GM13976 (cell line): ENCODE measurements around the gene GRIP1.
"Not testable (repeated sequence)": the region's sequence is repeated elsewhere in the genome, so short reads cannot be mapped to it uniquely, and the experiment has no call there.

Experiments
- DNase-seq: peaks from one replicate; pipeline ENCODE4 v3.0.0; 2012; ENCODE audit warnings: low spot score
- in situ Hi-C: fragments of 300-500 bp; cut with MboI; formaldehyde crosslinking; loops from one replicate; pipeline ENCODE4 v1.12.0; 2022; ENCODE audit warnings: low sequenced_read_pairs, mixed read lengths, inconsistent platforms; ENCODE audit not compliant: unreplicated experiment
- TF ChIP-seq, protein P1 (sequence below): IDR thresholded peaks from 2 replicates; pipeline ENCODE4 v1.5.1; 2012; ENCODE audit warnings: borderline replicate concordance, mild to moderate bottlenecking; ENCODE audit not compliant: insufficient read depth; ENCODE audit errors: extremely low read depth, missing control alignments, control extremely low read depth

The GRIP1 gene

DNA sequence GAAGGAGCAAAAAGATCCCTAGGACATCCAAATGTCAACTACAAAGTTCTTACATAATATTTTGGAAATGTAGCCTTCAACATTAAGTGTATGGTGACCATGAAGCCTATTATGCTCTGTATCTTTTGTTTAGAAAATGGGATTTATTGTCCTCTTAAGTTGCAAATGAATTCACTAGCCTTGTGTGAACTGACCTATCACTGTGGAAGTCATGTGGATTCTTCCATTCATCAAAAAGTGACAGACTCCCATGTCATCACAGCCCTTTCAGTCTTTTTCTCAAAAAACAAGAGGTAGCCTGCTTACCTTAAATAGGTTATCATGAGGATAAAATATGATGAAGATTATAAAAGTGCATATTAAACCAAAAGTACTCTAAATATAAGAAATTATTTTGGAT is 179.9 kb downstream of the GRIP1 start:
- TF ChIP-seq, protein P1, sequence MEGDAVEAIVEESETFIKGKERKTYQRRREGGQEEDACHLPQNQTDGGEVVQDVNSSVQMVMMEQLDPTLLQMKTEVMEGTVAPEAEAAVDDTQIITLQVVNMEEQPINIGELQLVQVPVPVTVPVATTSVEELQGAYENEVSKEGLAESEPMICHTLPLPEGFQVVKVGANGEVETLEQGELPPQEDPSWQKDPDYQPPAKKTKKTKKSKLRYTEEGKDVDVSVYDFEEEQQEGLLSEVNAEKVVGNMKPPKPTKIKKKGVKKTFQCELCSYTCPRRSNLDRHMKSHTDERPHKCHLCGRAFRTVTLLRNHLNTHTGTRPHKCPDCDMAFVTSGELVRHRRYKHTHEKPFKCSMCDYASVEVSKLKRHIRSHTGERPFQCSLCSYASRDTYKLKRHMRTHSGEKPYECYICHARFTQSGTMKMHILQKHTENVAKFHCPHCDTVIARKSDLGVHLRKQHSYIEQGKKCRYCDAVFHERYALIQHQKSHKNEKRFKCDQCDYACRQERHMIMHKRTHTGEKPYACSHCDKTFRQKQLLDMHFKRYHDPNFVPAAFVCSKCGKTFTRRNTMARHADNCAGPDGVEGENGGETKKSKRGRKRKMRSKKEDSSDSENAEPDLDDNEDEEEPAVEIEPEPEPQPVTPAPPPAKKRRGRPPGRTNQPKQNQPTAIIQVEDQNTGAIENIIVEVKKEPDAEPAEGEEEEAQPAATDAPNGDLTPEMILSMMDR: no peak
- no peak for DNase-seq
- in situ Hi-C loops: no loop called here

DNA sequence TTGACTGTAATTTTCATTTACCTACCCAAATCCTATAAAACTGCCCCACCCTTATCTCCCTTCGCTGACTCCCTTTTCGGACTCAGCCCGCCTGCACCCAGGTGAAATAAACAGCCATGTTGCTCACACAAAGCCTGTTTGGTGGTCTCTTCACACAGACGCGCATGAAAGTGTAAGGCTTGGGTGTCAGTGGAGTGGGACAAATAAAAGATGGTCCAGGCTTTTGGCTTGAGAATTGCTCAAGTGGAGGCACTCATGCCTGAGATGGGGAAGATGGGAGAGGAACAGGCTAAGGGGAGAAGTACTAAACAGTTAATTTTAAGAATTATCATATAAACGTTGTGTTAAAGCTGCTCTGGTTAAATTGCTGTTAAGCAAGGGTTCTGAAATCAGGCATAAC is 180.8 kb downstream of the GRIP1 start:
- DNase-seq, in situ Hi-C loops: not testable (repeated sequence)

DNA sequence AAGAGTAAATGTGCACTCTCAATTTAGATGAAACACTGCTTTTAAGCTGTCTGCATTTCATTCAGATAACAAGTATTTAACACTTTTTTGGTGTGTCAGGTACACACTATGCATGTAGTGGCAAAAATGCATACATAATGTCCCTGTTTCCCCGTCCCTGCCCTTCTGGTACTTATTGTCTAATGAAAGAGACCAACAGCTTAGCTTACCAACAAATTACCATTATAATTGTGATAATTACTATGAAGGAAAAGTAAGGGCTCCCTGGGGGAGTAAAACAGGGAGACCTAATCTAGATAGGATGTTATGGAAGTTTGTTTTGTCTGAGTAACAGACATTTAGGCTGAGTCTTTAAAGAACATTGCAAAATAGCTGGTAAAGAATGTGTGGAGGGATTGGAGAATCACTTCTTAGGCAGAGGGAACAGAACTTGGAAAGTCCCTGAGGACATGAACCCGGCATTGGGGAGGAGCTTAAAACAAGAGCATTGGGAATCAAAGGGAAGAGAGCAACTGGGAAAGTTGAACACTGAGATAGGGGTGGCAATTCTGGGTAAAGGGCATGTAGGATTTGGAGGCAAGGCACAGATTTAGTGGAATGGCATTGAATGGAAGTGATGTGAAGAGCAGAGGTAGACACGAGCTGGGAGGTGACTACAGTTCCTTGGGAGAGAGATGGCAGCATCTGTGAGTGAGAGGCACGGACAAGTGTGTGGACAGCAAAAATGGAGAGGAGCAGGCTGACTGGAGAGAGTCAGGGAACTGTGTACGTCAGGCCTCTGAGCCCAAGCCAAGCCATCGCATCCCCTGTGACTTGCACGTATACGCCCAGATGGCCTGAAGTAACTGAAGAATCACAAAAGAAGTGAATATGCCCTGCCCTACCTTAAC is 181.6 kb downstream of the GRIP1 start:
- TF ChIP-seq, protein P1: no peak
- no peak for DNase-seq
- in situ Hi-C loops: no loop called here

DNA sequence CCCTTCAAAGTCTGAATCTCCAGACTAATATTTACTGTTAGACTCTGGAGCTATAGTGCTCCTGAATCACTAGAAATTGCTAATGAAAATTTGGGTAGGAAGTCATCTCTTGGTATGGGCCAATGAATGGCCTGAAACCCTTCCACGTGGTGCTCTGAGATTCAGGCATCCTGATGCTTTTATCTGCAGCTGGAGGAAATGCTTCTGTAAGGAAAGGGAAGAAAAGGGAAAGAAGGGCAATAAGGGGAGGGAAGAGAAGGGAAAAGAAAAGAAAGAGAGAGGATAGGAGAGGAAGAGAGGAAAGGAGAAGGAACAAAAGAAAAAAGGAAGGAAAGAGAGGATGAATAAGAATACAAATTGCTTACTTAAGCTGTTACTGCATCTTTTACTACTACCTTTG is 182.3 kb downstream of the GRIP1 start:
- in situ Hi-C loops: no loop called here
- DNase-seq: no peak
- TF ChIP-seq, protein P1: no peak

DNA sequence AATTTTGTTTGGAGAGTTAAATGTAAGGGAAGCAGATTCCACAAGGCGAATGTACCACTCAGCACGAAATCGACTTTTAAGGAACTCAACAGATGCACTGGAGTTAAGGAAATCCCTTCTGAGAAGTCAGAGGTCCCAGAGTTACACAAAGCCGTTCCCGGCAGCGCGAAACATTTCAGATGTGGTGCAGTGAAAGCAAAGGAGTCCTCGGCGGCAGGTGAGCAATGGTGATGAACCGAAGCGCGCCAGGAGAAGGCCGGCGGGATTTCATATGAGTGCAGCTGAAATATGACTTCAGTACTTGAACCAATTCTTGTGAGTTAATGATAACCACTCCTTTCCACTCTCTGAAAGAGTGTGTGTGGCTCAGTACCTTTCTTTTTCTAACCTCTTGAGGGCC is 183.2 kb downstream of the GRIP1 start:
- in situ Hi-C loops: no loop called here
- TF ChIP-seq, protein P1: no peak
- no peak for DNase-seq

DNA sequence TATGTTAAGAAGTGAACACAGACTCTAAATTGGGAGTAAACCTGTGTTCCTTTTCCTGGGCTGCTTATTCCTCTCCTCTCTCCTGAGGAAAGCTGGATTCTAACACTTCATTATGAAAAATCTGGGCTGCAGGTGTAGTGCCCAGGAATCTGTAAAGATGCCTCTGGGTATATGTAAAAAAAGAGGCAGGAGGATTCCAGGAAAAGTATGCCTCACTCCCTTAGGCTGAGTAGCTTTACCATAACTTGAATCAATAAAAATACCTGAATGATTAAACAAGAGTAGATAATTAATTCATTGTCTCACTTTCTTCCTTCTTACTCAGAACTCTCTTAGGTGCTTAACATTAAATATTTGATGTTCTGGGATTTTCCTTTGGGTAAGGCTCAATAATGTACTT is 185.1 kb downstream of the GRIP1 start:
- no peak for DNase-seq
- in situ Hi-C loops: no loop called here
- TF ChIP-seq, protein P1: no peak

DNA sequence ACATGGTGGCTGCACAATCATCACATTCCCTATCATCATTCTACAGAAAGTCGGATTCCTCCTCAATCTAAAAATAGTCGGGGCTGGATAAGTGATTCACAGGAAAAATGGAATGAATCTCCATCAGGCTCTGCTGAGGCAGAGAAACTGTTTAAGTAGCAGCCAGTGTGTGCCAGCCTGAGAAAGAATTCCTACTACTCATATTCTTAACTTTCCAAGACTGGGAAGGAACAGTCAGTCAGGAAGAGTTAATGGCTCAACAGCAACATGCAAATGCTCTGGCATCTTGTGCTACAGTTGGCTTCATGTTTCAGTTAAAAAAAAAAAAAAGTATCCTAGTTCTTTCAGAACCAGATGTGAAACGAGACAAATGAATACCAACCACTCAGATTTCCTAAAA is 187.0 kb downstream of the GRIP1 start:
- DNase-seq: no peak
- in situ Hi-C loops: no loop called here
- TF ChIP-seq, protein P1: no peak
